NCI-H1105 (cell line): ENCODE measurements around the gene ARHGEF6.
"Not testable (repeated sequence)": the region's sequence is repeated elsewhere in the genome, so short reads cannot be mapped to it uniquely, and the experiment has no call there.

ENCODE experiments used
- DNase-seq: peaks from one replicate; lab custom pipeline; 2025; lab: John Stamatoyannopoulos, UW

ARHGEF6 gene

GRCh38 chrX:136781180-136781797, 557 bp upstream of the ARHGEF6 start:
- no peak for DNase-seq

DNA sequence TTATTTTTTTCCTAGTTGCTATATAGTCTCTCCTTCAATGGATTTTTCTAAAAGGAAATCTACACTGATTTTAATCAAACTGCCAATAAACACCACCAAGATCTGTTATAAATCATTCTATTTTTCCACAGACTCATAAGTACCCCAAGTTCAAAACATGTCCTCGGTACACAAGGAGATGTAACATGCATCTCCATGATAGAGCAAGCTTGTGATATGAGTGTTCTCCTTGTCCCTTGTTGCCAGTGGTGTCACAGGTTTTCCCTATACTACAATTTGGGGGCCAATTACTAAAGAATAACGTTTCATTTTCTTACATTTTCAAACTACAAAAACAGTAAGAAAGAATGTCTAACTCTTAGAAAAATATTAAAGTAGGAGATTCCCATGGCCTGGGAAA, 491 bp downstream of the ARHGEF6 start:
- no peak for DNase-seq

DNA sequence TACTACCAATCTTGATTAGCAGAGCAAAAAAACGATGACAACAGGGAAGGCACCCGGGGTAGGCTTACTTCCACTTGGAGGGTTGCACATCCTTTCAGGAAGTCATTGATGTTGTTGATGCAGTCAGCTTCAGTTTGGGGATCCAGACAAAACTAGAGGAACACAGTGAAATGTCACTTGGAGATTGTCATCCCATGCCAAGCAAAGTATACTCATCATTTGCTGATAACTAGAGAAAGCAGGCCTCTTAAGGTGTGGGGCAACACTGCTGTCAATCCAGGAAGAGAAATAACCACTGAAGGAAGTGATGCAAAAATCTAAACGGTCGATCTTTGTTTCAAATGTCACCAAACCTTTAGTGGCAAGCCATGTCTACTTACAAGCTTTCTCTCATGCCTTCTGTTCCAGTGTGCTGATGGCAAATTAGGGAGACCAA, 1.4 kb downstream of the ARHGEF6 start:
- no peak for DNase-seq

GRCh38 chrX:136778916-136779315, 1.8 kb downstream of the ARHGEF6 start:
- no peak for DNase-seq

GRCh38 chrX:136778020-136778419, 2.7 kb downstream of the ARHGEF6 start:
- DNase-seq, result no peak

DNA sequence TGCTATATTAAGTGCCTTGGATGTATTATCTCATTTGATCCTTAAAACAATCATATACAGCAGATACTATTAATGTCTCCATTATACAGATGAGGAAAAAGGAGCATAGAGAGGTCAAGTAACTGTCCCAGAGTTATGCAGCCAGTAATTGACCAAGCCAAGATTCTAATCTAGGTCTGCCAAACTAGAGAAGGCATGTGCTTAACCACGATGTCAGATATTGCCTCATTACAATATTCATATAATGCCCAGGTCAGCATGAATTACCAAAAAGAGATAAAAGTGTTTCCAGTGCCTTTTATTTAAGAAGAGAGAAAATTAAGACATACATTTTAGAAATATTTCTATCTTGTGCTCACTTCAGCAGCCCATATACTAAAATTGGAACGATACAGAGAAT, 7.1 kb downstream of the ARHGEF6 start:
- no peak for DNase-seq

- DNase-seq, result not testable (repeated sequence)
Measured at GRCh38 chrX:136771869-136772268, 8.9 kb downstream of the ARHGEF6 start.

DNA sequence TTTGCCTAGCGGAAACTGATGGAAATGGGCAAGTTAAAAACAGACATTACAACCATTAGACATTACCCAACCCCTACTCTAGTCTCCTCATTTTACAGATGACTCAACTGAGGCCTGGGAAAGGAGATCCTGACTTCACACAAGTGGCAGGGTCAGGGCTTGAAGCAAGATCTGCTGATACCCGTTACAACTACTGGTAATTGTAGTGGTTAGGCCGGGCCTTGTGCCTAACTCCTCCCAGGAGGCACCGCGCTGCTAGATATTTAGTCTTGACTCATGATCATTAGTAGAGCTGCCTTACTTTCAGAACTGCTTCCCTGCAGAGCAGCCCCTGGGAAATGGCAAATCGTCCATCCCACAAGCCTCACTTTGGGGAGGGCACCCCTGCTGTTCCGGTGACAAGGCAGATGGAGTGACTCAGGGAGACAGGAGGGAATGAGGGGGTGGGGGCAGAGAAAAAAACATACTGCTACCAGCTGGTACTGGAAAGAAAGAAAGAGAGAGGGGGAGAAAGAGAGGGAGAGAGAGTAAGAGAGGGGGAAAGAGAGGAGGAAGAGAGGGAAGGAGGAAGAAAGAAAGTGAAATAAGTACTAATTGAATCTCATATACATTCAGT, 12.2 kb downstream of the ARHGEF6 start:
- DNase-seq, result no peak

- DNase-seq, result peak; percentile 15
Measured at GRCh38 chrX:136767104-136767941, 13.4 kb downstream of the ARHGEF6 start.

- no peak for DNase-seq
Measured at GRCh38 chrX:136766785-136767103, 14.0 kb downstream of the ARHGEF6 start.

GRCh38 chrX:136765821-136766356, 14.8 kb downstream of the ARHGEF6 start:
- no peak for DNase-seq

DNA sequence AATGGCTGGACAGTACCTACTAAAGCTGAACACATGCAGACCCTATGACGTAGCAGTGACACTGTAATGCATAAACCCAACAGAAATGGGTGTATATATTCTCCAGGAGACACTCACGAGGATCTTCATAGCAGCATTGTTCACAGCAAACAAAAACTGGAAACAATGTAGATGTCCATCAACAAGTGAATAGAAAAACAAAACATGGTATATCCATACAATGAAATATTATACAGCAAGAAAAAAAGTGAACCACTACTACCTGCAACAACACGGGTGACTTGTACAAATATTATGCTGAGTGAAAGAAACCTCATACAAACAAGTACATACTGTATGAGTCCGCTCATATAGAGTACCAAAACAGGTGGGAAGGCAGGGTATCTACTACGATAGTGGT, 16.5 kb downstream of the ARHGEF6 start:
- no peak for DNase-seq

GRCh38 chrX:136762820-136763452, 17.8 kb downstream of the ARHGEF6 start:
- DNase-seq, result no peak

DNA sequence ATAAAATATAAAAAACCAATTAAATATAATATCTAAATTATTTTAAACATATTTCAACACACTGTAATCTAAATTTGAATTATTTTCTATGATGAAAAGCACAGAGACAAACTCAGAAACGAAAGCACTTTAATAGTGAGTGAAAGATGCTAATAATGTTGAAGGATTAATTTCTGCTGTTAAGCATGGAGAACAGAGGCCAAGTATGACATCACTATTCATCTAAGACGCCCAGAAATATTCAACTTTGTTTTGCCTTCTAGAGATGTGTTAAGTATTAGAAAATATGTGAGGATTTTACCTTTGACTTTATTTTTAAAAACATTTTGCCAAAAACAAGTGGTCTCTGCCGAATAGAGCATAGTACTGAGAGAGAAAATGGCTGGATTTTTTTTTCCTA, 19.3 kb downstream of the ARHGEF6 start:
- no peak for DNase-seq

- DNase-seq, result no peak
Measured at GRCh38 chrX:136759968-136760367, 20.8 kb downstream of the ARHGEF6 start.

DNA sequence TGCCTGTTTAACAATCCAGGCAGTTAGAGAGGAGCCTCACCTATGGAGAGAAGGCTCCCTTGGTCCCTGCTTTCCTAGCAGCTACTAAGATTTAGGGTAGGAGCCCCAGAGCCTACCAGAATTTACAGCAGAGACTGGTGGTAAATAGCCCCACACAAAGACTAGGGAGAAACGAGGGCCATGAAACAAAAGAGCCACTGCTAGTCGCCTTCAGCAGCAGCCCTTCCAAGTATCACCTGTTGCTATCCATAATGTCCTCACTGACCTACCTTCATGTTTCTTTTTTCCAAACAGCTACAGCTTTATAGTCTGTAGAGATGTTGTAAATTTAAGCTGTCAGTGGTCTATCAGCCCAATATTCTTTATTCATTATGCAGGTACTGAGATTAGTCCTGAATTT, 25.3 kb downstream of the ARHGEF6 start:
- no peak for DNase-seq

GRCh38 chrX:136754651-136755050, 26.1 kb downstream of the ARHGEF6 start:
- peak; percentile 33 for DNase-seq

GRCh38 chrX:136752796-136753195, 27.9 kb downstream of the ARHGEF6 start:
- DNase-seq, result no peak

GRCh38 chrX:136752346-136752745, 28.4 kb downstream of the ARHGEF6 start:
- no peak for DNase-seq

- no peak for DNase-seq
Measured at GRCh38 chrX:136750364-136750763, 30.4 kb downstream of the ARHGEF6 start.

DNA sequence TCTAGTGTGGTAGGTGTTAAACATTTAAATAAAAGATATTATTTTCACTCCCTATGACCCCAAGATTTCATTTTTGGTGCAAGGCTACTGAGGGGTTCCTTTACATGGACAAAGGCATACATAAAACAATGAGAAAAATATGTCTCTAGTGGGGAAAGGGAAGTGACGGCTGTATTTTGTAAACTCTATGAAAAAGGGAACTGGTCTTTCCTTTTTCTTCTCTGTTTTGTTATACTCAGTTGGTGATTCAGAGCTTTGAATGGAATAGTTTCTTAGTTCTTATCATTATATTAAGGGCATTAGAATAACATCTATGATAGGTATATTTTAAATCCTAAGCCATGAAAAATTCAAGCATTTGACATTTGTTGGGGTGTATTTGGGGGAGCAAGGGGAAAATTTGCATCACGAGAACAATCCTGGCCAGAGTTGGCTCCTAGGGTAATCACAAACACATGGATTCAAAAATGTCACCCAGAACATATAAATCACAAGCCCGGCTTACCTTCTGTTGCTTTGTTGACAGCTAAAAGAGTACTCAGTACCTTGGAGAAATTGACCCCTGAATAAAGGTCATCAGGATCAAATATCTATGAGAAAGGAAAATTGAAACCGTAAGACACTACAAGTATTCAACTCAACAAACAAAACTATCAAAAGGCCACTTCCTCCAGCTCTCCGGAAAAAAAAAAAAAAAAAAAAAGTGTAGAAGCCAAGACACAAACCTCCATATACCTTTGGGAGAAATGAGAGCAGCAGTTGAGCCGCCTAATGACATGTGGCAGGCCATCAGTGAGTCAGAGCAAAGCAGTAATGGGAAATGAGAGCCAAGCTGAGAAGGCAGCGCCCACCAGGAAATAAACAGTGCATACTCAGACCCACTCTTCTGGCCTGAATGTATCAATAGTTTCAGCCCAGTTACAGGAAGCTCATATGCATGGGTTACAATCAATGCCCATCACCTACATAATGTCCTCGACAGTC, 33.4 kb downstream of the ARHGEF6 start:
- no peak for DNase-seq
